NCI-H2196 treated with DMSO at 0.1 percent for 48 hours (cell line): ENCODE measurements around the gene COL1A2.

Source experiments
- DNase-seq: peaks from one replicate; lab custom pipeline; 2025; ENCODE audit not compliant: unreplicated experiment; lab: John Stamatoyannopoulos, UW

The COL1A2 gene

DNA sequence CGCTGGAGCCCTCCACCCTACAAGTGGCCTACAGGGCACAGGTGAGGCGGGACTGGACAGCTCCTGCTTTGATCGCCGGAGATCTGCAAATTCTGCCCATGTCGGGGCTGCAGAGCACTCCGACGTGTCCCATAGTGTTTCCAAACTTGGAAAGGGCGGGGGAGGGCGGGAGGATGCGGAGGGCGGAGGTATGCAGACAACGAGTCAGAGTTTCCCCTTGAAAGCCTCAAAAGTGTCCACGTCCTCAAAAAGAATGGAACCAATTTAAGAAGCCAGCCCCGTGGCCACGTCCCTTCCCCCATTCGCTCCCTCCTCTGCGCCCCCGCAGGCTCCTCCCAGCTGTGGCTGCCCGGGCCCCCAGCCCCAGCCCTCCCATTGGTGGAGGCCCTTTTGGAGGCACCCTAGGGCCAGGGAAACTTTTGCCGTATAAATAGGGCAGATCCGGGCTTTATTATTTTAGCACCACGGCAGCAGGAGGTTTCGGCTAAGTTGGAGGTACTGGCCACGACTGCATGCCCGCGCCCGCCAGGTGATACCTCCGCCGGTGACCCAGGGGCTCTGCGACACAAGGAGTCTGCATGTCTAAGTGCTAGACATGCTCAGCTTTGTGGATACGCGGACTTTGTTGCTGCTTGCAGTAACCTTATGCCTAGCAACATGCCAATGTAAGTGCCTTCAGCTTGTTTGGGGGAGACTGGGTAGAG lies at the start of gene COL1A2:
TSS of gene COL1A2 (plus strand) at position 459 of the 704 bp plus-strand sequence. CDS start at position 596, 137 bp downstream.
- DNase-seq, result no peak

DNA sequence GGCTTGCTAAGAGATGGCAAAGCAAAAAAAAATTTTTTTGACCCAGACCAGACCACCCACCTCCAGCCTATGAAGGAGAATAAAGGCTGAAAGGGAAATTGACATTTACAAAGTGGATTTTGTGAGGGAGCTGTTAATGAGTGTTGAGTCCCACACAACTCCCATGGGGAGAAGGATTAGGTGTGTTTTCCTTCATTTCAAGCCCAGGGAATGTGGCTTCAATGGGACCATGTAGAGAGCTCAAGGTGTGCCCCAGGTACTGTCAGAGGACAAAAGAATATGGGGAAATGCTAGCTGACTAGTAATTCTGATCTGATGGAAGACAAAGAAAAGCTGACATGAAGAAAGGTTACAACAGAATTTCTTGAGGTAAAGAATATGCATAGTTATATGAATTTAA lies 48.8 kb upstream of the COL1A2 start:
- no peak for DNase-seq

GRCh38 chr7:94348142-94348541 lies 46.6 kb upstream of the COL1A2 start:
- no peak for DNase-seq

- DNase-seq, result no peak
Observed at GRCh38 chr7:94350734-94351133, 44.0 kb upstream of the COL1A2 start.

GRCh38 chr7:94351703-94352102 lies 43.0 kb upstream of the COL1A2 start:
- no peak for DNase-seq

DNA sequence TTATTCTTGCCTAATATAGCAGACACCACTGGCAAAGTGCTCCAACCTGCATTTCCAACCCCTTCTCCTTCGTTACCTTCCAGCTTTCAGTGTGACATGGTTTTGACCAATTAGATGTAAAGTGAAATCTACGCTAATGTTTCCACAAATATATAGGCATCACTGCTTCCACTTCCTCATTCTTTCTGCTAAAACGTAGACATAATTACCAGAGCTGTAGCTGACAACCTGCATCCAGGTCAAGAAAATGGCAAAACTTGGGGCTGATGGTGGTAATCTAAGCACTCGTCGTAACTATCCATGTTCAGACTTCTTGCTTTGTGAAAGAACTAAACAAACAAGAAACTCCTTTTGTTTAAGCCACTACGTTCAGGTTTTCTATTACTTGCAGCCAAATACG lies 41.8 kb upstream of the COL1A2 start:
- DNase-seq, result no peak

- DNase-seq, result no peak
Observed at GRCh38 chr7:94354953-94355352, 39.7 kb upstream of the COL1A2 start.

DNA sequence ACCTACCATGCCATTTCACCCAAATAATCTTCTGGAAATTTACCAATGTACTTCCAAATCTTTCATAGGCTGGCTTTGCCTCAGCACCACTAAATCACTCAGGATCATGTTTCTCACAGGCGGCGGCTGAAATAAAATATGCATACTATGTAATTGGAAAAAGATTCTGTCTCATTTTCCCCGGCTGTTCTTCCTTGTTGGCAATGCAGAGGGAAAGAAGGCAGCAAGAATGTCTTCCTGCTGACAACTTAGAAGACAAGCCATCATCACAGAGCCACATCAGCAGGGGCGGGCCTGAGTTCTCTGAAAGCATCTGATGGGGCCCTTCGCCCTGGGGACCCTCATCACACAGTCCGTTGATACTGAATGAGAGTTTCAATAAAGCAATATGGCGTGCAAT lies 39.2 kb upstream of the COL1A2 start:
- no peak for DNase-seq

GRCh38 chr7:94357076-94357475 lies 37.6 kb upstream of the COL1A2 start:
- DNase-seq, result no peak

DNA sequence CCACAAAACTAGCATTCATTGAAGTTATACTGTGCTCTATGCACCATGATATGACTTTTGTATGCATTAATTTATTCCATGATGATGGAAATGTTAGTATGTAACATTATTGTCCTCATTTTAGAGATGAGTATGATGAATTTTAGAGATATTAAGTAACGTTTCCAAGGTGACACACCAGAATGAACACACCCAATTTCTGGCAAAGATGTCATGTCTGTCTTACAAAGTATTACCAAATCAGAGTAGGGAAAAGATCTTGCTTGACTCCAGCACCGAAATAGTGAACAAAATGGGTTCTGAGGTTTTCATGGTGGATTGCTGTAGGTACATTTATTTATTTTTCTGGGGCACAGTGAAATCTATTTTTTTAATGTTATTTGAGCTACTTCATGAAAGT lies 33.8 kb upstream of the COL1A2 start:
- DNase-seq, result no peak

DNA sequence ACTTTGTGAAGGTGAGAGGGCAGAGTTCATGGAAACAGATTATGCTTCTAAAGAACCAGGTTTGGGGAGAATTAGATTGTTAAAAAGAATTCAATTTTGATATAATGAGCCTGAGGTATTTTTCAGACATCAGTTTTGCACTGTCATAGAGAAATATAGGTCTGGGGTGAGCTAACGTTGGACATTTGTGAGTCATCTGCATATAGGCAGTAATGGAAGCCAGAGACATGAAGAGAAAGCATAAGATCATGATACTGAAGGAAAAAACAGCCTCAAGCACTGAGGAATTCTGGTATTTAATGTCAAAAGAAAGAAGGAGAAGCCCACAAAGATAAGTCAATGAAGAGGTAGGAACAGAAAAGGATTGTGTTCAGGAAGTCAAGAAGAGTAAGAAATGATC lies 32.4 kb upstream of the COL1A2 start:
- DNase-seq, result no peak

DNA sequence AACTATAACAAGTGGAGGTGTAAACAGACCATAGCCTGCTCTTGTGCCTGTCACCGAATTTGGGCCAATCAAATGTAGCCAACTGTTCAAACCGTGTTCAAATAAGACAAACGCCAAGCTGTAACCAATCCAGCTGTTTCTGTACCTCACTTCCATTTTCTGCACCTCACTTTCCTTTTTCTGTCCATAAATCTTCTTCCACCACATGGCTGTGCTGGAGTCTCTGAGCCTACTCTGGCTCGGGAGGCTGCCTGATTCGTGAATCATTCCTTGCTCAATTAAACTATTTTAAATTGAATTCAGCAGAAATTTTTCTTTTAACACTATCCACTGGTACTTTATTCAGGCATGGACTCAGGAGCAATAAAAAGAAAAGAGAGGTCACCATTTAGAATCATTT lies 29.9 kb upstream of the COL1A2 start:
- DNase-seq, result no peak

- DNase-seq, result no peak
Observed at GRCh38 chr7:94366163-94366562, 28.5 kb upstream of the COL1A2 start.

- no peak for DNase-seq
Observed at GRCh38 chr7:94366832-94367231, 27.9 kb upstream of the COL1A2 start.

DNA sequence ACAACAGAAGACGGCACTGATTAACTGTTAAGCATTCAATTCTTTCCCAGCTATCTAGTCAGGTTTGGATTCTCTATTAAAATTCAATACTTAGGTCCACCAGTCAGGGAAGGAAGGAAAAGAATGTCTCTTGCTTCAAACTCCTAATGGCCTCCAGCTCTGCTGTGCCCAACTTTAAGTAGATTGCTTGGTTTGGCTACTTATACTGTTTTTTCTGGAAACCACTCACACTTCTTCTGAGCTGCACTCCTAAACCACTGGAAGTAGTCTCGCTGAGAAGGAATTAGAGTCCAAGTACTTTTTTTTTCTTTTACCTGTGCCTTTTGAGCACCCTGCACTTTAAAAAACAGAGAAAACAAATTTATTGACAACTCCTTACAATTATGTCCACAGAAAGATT lies 26.7 kb upstream of the COL1A2 start:
- DNase-seq, result no peak

DNA sequence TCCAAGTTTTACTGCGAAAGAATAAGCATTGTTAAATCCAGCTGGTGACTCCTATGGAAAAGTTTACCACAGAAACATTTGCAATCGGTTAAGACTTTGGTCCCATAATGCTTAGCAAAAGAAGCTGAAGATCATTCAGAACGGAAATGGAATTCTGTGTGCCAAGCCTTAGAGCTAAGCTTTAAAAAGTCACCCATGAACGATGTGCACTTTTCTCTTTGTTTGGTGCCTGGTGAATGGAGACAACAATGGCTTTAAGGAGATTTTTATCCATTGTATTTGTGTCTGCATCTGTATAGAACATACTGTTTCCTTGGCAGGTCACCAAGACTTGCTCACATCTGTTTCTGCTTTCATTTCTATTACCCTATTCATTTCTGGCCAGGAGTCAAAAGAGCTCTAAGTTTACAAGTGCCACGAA lies 26.3 kb upstream of the COL1A2 start:
- no peak for DNase-seq

- no peak for DNase-seq
Observed at GRCh38 chr7:94374231-94374630, 20.5 kb upstream of the COL1A2 start.

- no peak for DNase-seq
Observed at GRCh38 chr7:94374721-94375566, 19.8 kb upstream of the COL1A2 start.

DNA sequence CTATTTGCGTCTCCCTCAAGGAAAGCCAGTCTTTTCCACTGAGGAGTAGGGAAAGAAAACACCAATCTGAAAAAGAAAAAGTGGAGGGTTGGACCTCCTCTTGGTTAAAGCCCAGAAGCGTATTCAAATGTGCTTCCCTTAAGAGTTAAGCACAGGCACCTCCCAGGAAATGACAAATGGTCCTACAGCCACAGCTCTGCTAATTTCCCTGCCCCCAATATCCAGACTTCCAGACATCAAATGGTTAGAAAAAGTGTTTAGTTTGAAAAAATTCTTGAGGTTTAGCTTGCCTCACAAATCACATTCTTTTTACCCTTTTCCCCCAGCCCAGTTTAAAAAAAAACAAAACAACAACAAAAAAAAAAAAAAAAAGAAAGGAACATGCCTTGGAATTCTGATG lies 19.0 kb upstream of the COL1A2 start:
- DNase-seq, result no peak

DNA sequence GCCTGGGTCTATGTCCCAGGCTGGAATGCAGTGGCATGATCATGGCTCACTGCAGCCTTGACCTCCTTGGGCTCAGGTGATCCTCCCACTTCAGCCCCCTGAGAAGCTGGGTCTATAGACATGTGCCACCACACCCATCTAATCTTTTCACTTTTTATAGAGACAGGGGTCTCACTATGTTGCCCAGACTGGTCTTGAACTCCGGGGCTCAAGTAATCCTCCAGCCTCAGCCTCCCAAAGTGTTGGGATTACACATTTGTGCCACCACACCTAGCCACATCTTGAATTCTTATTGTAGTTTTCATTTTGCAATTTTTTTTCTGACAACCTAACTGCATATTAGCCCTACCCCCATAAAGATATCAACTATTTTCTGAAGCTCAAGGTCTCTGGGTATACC lies 18.4 kb upstream of the COL1A2 start:
- DNase-seq, result no peak

- no peak for DNase-seq
Observed at GRCh38 chr7:94378356-94378755, 16.3 kb upstream of the COL1A2 start.

- DNase-seq, result no peak
Observed at GRCh38 chr7:94380264-94380663, 14.4 kb upstream of the COL1A2 start.
